GM21619 (cell line): ENCODE measurements around the gene PRR20A.
"Not testable (repeated sequence)": the region's sequence is repeated elsewhere in the genome, so short reads cannot be mapped to it uniquely, and the experiment has no call there.

ENCODE experiments used
- ATAC-seq: cut with Tn5 transposase; IDR thresholded peaks from one replicate; pipeline ENCODE4 v1.9.1; 2021; ENCODE audit not compliant: unreplicated experiment

PRR20A gene

GRCh38 chr13:57140235-57140968 is at the start of gene PRR20A:
Gene PRR20A, plus strand, starts transcription at chr13:57140918. Its CDS starts 387 bp downstream, at chr13:57141305.
- ATAC-seq = not testable (repeated sequence)

GRCh38 chr13:57114945-57115344 is 25.8 kb upstream of the PRR20A start:
- ATAC-seq = no peak

- no peak for ATAC-seq
These were observed 17.0 kb upstream of the PRR20A start for GRCh38 chr13:57123681-57124080.

GRCh38 chr13:57128909-57129308 is 11.8 kb upstream of the PRR20A start:
- no peak for ATAC-seq

GRCh38 chr13:57136093-57136492 is 4.6 kb upstream of the PRR20A start:
- ATAC-seq = no peak

- ATAC-seq = no peak
These were observed 3.1 kb upstream of the PRR20A start for GRCh38 chr13:57137585-57137984.

- no peak for ATAC-seq
These were observed 1.7 kb upstream of the PRR20A start for GRCh38 chr13:57138988-57139387.

GRCh38 chr13:57139781-57140180 is 937 bp upstream of the PRR20A start:
- ATAC-seq = not testable (repeated sequence)

GRCh38 chr13:57147188-57147587 is 6.5 kb downstream of the PRR20A start, which contains the start of gene PRR20B:
Gene PRR20B, plus strand, starts transcription at chr13:57147488. Its CDS starts 387 bp downstream, at chr13:57147875.
- not testable (repeated sequence) for ATAC-seq

- ATAC-seq = not testable (repeated sequence)
These were observed 7.4 kb downstream of the PRR20A start for GRCh38 chr13:57148106-57148505.

- not testable (repeated sequence) for ATAC-seq
These were observed 13.0 kb downstream of the PRR20A start, which contains the start of gene PRR20C for GRCh38 chr13:57153761-57154160. Gene PRR20C, plus strand, starts transcription at chr13:57154061. Its CDS starts 387 bp downstream, at chr13:57154448.

- not testable (repeated sequence) for ATAC-seq
These were observed 19.6 kb downstream of the PRR20A start, which contains the start of gene PRR20D for GRCh38 chr13:57160332-57160731. Gene PRR20D, plus strand, starts transcription at chr13:57160632. Its CDS starts 387 bp downstream, at chr13:57161019.

- not testable (repeated sequence) for ATAC-seq
These were observed 26.2 kb downstream of the PRR20A start, which contains the start of gene PRR20E for GRCh38 chr13:57166897-57167296. Gene PRR20E, plus strand, starts transcription at chr13:57167197. Its CDS starts 387 bp downstream, at chr13:57167584.

- no peak for ATAC-seq
These were observed 50.9 kb downstream of the PRR20A start for GRCh38 chr13:57191667-57192066.
